MM.1S (cell line): ENCODE results near the gene TUFT1.

ENCODE experiments used
- DNase-seq: peaks from one replicate; pipeline ENCODE4 v3.0.0-alpha.2; 2015
- H2AFZ ChIP-seq: fragments of 300-600 bp; sonication (generic); 2 replicates; pipeline ENCODE4 v1.6.0; 2016; ENCODE audit warnings: antibody characterized with exemption, low read length
- H3F3A ChIP-seq: fragments of 300-600 bp; sonication (generic); 2 replicates; pipeline ENCODE4 v1.6.1; 2016; ENCODE audit warnings: mild to moderate bottlenecking, antibody characterized with exemption, low read length, moderate library complexity, mixed read lengths; ENCODE audit not compliant: insufficient read depth
- H3K27ac ChIP-seq: fragments of 300-600 bp; sonication (generic); 2 replicates; pipeline ENCODE4 v1.5.1; 2016; ENCODE audit warnings: mild to moderate bottlenecking, low read length
- H3K27me3 ChIP-seq: fragments of 300-600 bp; sonication (generic); replicated peaks from 2 replicates; pipeline ENCODE4 v1.6.0; 2016; ENCODE audit warnings: low read length; ENCODE audit not compliant: insufficient read depth
- H3K36me3 ChIP-seq: fragments of 300-600 bp; sonication (generic); replicated peaks from 2 replicates; pipeline ENCODE4 v1.6.1; 2016; ENCODE audit warnings: mild to moderate bottlenecking, low read length, mixed read lengths; ENCODE audit not compliant: insufficient read depth
- H3K4me1 ChIP-seq: fragments of 300-600 bp; sonication (generic); 2 replicates; pipeline ENCODE4 v1.6.1; 2016; ENCODE audit warnings: low read length, mixed read lengths
- H3K4me2 ChIP-seq: fragments of 300-600 bp; sonication (generic); 2 replicates; pipeline ENCODE4 v1.6.0; 2016; ENCODE audit warnings: low read depth, low read length
- H3K4me3 ChIP-seq: fragments of 300-600 bp; sonication (generic); 2 replicates; pipeline ENCODE4 v1.5.1; 2016; ENCODE audit warnings: low read length, mixed read lengths
- H3K79me2 ChIP-seq: fragments of 300-600 bp; sonication (generic); 2 replicates; pipeline ENCODE4 v1.6.1; 2016; ENCODE audit warnings: mixed run types, low read length, mixed read lengths
- H3K9ac ChIP-seq: fragments of 300-600 bp; sonication (generic); 2 replicates; pipeline ENCODE4 v1.6.1; 2016; ENCODE audit warnings: low read length, mixed read lengths
- H3K9me2 ChIP-seq: fragments of 300-600 bp; sonication (generic); replicated peaks from 2 replicates; pipeline ENCODE4 v1.6.1; 2016; ENCODE audit warnings: mild to moderate bottlenecking, low read length, mixed read lengths; ENCODE audit not compliant: insufficient read depth
- H3K9me3 ChIP-seq: fragments of 300-600 bp; sonication (generic); replicated peaks from 2 replicates; pipeline ENCODE4 v1.6.1; 2016; ENCODE audit warnings: mild to moderate bottlenecking, low read length, mixed read lengths; ENCODE audit not compliant: insufficient read depth
- H4K20me1 ChIP-seq: fragments of 300-600 bp; sonication (generic); 2 replicates; pipeline ENCODE4 v1.6.1; 2016; ENCODE audit warnings: mild to moderate bottlenecking, low read length, moderate library complexity, mixed read lengths; ENCODE audit not compliant: insufficient read depth
- CTCF ChIP-seq: fragments of 300-600 bp; sonication (generic); IDR thresholded peaks from 2 replicates; pipeline ENCODE4 v1.5.1; 2016; ENCODE audit warnings: antibody characterized with exemption, low read length, mixed read lengths
- EZH2 ChIP-seq: fragments of 300-600 bp; sonication (generic); optimal IDR thresholded peaks from 2 replicates; pipeline ENCODE3; 2017; ENCODE audit warnings: low read depth, mild to moderate bottlenecking, antibody characterized with exemption, low read length, mixed read lengths
- EZH2phosphoT487 ChIP-seq: fragments of 300-600 bp; sonication (generic); IDR thresholded peaks from 2 replicates; pipeline ENCODE4 v1.6.1; 2018; ENCODE audit warnings: antibody characterized with exemption, low read length

The TUFT1 gene

GRCh38 chr1:151610142-151610541, 70.0 kb downstream of the TUFT1 start:
- TF ChIP-seq CTCF (no peak), EZH2 (no peak), EZH2phosphoT487 (no peak)
- Histone ChIP-seq H3K4me2 (no peak overlapping the region), H3K9me3 (no peaks in the 10 kb centered on the region), H3K9me2 (no peaks in the 10 kb centered on the region), H3K4me1 (peaks cover 10% of the 10 kb centered on the region), H3K79me2 (peaks cover 25% of the 10 kb centered on the region), H3F3A (no peaks in the 10 kb centered on the region), H3K36me3 (no peaks in the 10 kb centered on the region), H3K27ac (no peak overlapping the region), H3K4me3 (no peak overlapping the region), H3K9ac (no peak overlapping the region), H2AFZ (no peak overlapping the region), H4K20me1 (no peaks in the 10 kb centered on the region), H3K27me3 (no peaks in the 10 kb centered on the region)
- no peak for DNase-seq

- DNase-seq, result no peak
Observed at GRCh38 chr1:151611288-151611790, 71.2 kb downstream of the TUFT1 start.

GRCh38 chr1:151611832-151612500, 71.9 kb downstream of the TUFT1 start, which contains the start of gene SNX27:
TSS of gene SNX27 (plus strand) at chr1:151612050. CDS start at chr1:151612202, 152 bp downstream.
- Histone ChIP-seq H2AFZ (peak within 1 kb of the TSS; percentile 96), H3K9me2 (no peaks in the 10 kb centered on the region), H3K9me3 (no peaks in the 10 kb centered on the region), H3K36me3 (no peaks in the 10 kb centered on the region), H3K4me2 (peak within 1 kb of the TSS; percentile 68), H3K79me2 (peaks cover 30% of the 10 kb centered on the region), H3K4me1 (peaks cover 10% of the 10 kb centered on the region), H3F3A (no peaks in the 10 kb centered on the region), H3K4me3 (peak within 1 kb of the TSS; percentile 93), H4K20me1 (no peaks in the 10 kb centered on the region), H3K27ac (no peak within 1 kb of the TSS), H3K27me3 (no peaks in the 10 kb centered on the region), H3K9ac (peak within 1 kb of the TSS; percentile 65)
- peak; percentile 97 for DNase-seq
- TF ChIP-seq CTCF (no peak), EZH2 (no peak), EZH2phosphoT487 (no peak)

More at GRCh38 chr1:151611288-151611790, 71.2 kb downstream of the TUFT1 start:
- no peak for TF ChIP-seq EZH2phosphoT487
- no peak for TF ChIP-seq EZH2
- TF ChIP-seq CTCF, result no peak
- no peak overlapping the region for H3K9ac ChIP-seq
- peak overlapping the region; percentile 27; the same call in 1 of the 2 replicates for H3K4me2 ChIP-seq
- peak overlapping the region; percentile 71 for H2AFZ ChIP-seq
- no peaks in the 10 kb centered on the region for H3K36me3 ChIP-seq
- 0 out of 2 replicates have a peak overlapping the region, but pooled peaks have one; percentile 93 for H3K4me3 ChIP-seq
- peaks cover 10% of the 10 kb centered on the region for H3K4me1 ChIP-seq
- H3K27ac ChIP-seq, result no peak overlapping the region
- H4K20me1 ChIP-seq, result no peaks in the 10 kb centered on the region
- no peaks in the 10 kb centered on the region for H3F3A ChIP-seq
- H3K79me2 ChIP-seq, result peaks cover 30% of the 10 kb centered on the region
- H3K27me3 ChIP-seq, result no peaks in the 10 kb centered on the region
- no peaks in the 10 kb centered on the region for H3K9me2 ChIP-seq
- no peaks in the 10 kb centered on the region for H3K9me3 ChIP-seq
